ENCODE results near the gene RGS7.
"Not testable (repeated sequence)": the region's sequence is repeated elsewhere in the genome, so short reads cannot be mapped to it uniquely, and the experiment has no call there.

Gene RGS7

GRCh38 chr1:241271427-241271826 lies 85.6 kb downstream of the RGS7 start:
- DNase-seq (ENCODE audit: low spot score): no peak

DNA sequence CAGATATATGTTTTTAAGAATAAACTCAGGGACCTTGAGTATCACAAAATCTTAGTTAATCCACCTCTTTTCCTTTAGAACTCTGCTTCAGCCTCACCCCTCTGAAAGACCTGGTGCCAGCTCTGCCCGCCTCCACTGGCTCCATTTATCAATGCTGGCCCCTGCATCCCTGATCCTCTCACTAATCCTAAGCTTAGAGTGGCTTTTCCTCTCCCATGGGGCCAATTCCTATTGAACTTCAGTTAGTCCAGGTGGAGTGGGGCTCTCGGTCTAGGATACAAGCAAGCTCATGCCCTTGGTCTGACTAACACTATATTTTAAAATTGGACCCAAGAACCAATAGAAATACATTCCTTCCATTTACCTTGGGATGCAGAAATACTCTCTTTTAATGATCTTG lies 87.0 kb downstream of the RGS7 start:
- no peak for DNase-seq (ENCODE audit: low spot score)

GRCh38 chr1:241269116-241269515 lies 87.9 kb downstream of the RGS7 start:
- DNase-seq (ENCODE audit: low spot score): no peak

DNA sequence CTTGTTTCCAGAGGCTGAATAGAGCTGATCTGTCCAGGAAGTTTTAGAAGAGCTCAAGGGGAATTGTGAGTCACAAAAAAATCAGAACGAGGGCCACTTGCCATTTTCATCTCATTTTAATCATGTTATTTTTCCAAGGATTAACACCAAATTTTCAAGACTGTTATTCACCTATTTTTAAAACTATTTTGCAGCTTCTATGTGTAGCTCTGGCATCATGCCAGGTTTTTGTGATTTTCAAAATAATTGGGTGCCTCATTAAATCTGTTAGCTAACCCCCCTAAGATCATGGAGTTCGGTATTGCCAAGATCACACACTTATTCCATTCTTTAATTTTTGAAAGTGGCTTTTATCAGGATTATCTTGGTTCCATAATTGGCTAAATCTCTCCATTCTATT lies 90.9 kb downstream of the RGS7 start:
- DNase-seq (ENCODE audit: low spot score): no peak

DNA sequence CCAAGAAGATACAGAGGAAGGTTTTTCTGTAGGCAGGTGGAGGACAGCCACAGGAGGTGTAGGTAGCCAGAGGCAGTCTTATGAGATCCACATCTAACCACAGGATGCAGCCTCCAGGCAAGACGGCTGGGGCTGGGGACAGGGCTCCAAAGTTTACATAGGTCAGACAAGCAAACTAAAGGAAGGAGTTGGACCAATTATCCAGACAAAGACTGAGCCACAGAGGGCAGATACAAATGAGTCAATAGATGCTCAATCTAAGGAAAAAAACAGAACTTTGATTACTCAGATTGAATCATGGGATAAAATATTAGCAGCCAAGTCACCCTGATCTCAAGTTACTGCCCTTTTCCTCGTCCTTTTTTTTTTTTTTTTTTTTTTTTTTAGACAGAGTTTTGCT lies 91.6 kb downstream of the RGS7 start:
- DNase-seq (ENCODE audit: low spot score): no peak

GRCh38 chr1:241263346-241263745 lies 93.7 kb downstream of the RGS7 start:
- DNase-seq (ENCODE audit: low spot score): no peak

GRCh38 chr1:241253471-241253870 lies 103.5 kb downstream of the RGS7 start:
- no peak for DNase-seq (ENCODE audit: low spot score)

DNA sequence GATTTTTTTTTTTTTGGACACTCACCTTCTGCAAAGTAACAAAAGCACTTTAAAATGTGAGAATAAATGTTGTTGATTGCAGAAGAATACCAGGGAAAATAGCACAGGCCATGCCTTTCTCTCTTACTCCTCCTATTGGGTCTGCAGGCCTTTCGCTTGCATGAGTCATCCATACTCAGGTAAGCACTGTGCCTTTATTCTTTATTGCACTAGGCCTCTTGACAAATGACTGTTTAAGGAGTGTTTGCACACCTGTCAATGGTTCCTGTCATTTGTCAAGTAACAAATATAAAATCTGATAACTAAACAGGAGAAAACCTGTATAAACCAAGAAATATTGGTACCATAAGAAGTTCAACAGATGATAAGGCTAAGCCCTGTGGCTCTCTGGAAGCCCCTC lies 106.5 kb downstream of the RGS7 start:
- no peak for DNase-seq (ENCODE audit: low spot score)

GRCh38 chr1:241240069-241240468 lies 116.9 kb downstream of the RGS7 start:
- DNase-seq (ENCODE audit: low spot score): no peak

DNA sequence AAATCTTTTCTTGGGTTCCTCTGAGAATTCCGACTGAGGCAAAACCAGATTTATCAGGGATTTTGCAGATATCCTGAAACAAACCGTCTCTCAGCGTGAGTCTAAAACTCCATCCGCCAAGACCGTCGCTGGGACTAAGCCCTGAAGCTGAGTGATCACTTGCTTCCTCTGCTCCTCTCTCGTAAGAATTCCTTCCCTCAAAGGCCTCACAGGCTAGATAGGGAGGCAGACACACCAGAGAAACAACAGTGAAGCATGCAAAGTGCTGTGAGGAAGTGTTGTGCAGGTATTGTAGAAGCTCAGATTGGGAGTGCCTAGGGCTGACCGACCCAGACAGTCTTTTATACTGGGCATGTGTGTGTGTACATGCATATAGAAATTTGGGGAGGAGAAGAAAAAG lies 119.1 kb downstream of the RGS7 start:
- no peak for DNase-seq (ENCODE audit: low spot score)

DNA sequence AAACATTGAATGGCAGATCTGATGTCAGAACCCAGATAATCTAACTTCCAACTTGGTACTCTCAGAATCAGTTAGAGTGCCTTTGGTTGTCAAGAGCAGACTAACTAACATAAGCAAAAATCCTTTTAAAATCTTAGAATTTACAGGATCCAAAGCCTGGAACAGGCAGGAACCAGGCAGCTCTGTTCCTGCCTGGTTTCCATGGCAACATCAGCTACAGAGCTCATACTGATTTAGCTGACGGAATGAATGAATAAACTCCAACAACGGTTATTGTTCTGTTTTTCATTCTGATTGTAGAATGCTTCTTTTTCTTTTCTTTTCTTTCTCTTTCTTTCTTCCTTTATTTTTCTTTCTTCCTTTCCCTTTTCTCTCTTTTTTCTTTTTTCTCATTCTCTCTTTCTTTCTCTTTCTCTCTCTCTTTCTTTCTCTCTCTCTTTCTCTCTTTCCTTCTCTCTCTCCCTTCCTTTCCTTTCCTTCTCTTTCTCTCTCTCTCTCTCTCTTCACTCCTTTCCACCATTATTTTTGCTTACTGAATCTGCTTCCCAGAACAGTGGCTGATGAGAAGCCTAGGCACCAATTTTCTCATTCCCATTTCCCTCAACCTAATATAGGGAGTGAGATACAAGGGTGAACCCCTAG lies 121.6 kb downstream of the RGS7 start:
- no peak for DNase-seq (ENCODE audit: low spot score)

- DNase-seq (ENCODE audit: low spot score): no peak
These were observed 127.3 kb downstream of the RGS7 start for GRCh38 chr1:241229711-241230110.

GRCh38 chr1:241229216-241229615 lies 127.8 kb downstream of the RGS7 start:
- DNase-seq (ENCODE audit: low spot score): no peak

GRCh38 chr1:241228339-241228738 lies 128.7 kb downstream of the RGS7 start:
- no peak for DNase-seq (ENCODE audit: low spot score)

DNA sequence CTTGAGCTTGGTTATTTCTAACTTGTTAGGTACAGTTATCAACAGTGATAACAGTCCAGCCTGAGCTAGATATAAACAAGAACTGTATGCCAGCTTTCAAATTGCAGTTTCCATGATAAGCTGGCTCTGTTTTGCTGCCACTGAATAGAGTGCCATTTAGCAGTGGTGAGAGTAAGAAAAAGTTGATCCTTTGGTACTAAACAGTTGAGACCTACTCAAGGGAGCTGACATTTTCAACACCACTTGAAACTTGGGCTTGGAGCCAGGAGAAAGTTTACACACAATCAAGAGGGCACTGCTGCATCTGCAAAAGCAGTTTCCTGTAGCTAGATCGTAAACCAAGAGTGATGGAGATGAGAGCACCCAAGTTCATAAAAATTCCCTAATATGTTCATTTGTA lies 131.3 kb downstream of the RGS7 start:
- DNase-seq (ENCODE audit: low spot score): no peak

GRCh38 chr1:241224189-241224588 lies 132.8 kb downstream of the RGS7 start:
- DNase-seq (ENCODE audit: low spot score): not testable (repeated sequence)

GRCh38 chr1:241222813-241223212 lies 134.2 kb downstream of the RGS7 start:
- not testable (repeated sequence) for DNase-seq (ENCODE audit: low spot score)

DNA sequence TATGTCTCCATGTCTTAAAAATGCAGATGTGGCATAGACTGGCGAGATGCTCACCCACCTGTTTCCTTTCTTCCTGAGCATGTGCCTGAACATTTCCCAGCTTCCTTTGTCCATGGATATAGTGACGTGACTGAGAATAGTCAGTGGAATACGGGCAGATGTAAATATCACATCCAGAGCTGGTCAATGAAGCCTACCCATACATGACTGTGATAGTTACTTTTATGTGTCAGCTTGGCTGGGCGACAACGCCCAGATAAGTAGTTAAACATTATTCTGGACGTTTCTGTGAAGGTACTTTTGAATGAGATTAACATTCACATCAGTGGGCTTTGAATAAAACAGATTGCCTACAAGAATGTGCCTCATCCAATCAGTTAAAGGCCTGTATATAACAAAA lies 135.7 kb downstream of the RGS7 start:
- DNase-seq (ENCODE audit: low spot score): no peak

DNA sequence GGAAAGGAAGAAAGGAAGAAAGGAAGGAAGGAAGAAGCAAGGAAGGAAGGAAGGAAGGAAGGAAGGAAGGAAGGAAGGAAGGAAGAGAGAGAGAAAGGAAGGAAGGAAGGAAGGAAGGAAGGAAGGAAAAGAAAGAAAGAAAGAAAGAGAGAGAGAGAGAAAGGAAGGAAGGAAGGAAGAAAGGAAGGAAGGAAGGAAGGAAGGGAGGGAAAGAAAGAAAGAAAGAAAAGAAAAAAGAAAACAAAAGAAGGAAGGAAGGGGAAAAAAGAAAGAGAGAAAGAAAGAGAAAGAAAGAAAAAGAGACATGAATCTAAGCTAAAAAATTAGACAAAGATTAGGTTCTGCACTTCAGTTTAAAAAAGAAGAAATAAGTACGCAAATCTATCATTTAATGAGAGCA lies 136.1 kb downstream of the RGS7 start:
- not testable (repeated sequence) for DNase-seq (ENCODE audit: low spot score)

- DNase-seq (ENCODE audit: low spot score): no peak
These were observed 137.6 kb downstream of the RGS7 start for GRCh38 chr1:241219449-241219848.

DNA sequence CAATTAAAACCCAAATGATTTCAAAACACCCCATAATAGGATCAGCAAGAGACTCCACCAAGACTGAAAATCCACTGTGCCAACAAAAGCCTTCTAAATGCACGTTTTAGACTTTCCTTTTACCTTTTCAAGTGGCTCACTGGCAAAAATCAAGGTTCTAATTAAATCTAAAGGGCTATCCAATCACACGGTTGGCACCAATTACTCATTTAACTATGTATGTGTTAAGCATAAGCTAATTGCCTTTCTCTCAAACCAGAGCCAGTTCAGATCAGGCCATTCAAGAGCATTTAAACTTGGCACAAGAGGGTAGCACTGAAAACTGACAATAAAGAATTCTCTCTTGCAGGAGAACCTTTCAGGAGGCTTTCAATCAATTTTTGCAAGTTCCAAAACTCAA lies 139.5 kb downstream of the RGS7 start:
- no peak for DNase-seq (ENCODE audit: low spot score)

GRCh38 chr1:241215683-241216082 lies 141.3 kb downstream of the RGS7 start:
- no peak for DNase-seq (ENCODE audit: low spot score)

DNA sequence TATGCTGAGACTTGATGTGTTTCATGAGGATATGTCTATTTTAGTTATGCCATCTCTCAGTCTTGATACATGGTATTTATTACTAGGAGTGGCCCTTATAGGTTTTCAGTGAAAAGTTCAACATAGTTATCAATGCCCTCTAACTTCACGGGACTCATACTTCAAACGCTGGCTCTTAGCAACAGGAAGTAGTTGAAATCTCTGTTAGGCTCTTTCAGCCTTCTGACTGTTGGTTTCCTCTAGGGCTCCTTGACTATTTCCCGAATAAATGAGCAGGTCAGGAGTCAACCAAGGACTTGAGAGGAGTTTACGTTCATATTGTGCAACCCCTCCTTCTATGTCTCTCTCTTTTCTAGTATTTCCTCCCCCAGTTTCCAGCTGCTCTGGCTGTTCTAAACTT lies 141.8 kb downstream of the RGS7 start:
- no peak for DNase-seq (ENCODE audit: low spot score)

DNA sequence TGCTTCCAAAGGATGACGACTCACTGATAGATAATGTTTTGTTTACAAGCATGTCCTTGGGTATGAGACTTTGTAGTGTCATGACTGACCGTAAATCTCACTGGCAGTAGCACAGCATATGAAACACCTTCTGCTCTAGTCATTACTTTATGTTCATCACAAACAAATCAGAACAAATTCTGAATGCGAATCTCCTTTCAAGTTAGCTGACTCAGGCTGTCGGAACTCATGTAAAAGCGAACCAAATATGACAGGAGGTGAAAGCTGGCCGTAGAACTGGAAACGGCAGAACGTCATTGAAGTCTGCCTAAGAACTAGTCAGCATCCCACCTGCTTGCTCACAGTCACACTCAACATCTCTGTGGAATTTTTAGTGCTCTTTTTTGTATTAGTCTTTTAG lies 143.9 kb downstream of the RGS7 start:
- DNase-seq (ENCODE audit: low spot score): no peak

GRCh38 chr1:241212628-241213027 lies 144.4 kb downstream of the RGS7 start:
- DNase-seq (ENCODE audit: low spot score): no peak

Data from hematopoietic multipotent progenitor cell treated with erythropoietin and hydrocortisone succinate and interleukin-3 and kit ligand, for 15 days (in vitro differentiated cells).